OCI-LY7 (cell line): ENCODE measurements around the gene PALD1.

ENCODE experiments used
- EZH2phosphoT487 ChIP-seq: fragments of 200-600 bp; sonication (generic); IDR thresholded peaks from 2 replicates; pipeline ENCODE4 v1.6.1; 2018; ENCODE audit warnings: low read depth, borderline replicate concordance, mild to moderate bottlenecking, mixed run types, antibody characterized with exemption, low read length, moderate library complexity, mixed read lengths
- TF ChIP-seq, protein P1 (sequence below): fragments of 200-600 bp; sonication (generic); conservative IDR thresholded peaks from 2 replicates; pipeline ENCODE4 v1.5.1; 2014; ENCODE audit warnings: mild to moderate bottlenecking, antibody characterized with exemption, low read length, moderate library complexity, mixed read lengths

DNA sequence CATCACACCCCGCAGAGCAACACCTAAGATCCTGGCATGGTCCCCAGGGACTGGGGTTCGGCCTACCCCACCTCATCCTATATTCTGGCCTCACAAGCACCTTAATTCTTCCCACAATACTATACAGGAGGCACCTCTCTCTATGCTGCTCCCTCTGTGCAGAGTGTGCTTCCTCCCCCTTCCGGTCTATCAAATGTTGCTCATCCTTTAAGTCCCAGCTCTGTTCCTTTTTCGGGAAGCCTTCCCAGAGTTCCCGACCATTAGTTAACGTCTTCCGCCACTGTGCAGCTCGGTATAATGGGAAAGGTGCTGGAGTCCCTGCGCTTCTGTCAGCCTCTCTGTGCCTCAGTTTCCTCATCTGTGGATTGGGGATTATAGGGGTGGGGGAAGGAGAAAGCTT, 21.8 kb downstream of the PALD1 start:
- TF ChIP-seq, protein P1, sequence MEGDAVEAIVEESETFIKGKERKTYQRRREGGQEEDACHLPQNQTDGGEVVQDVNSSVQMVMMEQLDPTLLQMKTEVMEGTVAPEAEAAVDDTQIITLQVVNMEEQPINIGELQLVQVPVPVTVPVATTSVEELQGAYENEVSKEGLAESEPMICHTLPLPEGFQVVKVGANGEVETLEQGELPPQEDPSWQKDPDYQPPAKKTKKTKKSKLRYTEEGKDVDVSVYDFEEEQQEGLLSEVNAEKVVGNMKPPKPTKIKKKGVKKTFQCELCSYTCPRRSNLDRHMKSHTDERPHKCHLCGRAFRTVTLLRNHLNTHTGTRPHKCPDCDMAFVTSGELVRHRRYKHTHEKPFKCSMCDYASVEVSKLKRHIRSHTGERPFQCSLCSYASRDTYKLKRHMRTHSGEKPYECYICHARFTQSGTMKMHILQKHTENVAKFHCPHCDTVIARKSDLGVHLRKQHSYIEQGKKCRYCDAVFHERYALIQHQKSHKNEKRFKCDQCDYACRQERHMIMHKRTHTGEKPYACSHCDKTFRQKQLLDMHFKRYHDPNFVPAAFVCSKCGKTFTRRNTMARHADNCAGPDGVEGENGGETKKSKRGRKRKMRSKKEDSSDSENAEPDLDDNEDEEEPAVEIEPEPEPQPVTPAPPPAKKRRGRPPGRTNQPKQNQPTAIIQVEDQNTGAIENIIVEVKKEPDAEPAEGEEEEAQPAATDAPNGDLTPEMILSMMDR: no peak
- TF ChIP-seq EZH2phosphoT487: no peak
